K562 (cell line): ENCODE measurements around the gene DNPEP. TPM values are rescaled to one million over a fixed set of nuclear protein-coding genes. Genes with fewer than 3 reads are reported as not detected.
A peak's percentile ranks its signal among the peaks of the same experiment; 100 is the strongest.

ENCODE experiments used
- ATAC-seq: fragments of 200-7000 bp; cut with Tn5 transposase; 3 replicates; pipeline ENCODE4 v1.9.1; 2020; ENCODE audit warnings: moderate library complexity
- BruUV-seq: library from RNA; stranded (reverse); fragments of 400-500 nt; replicated peaks from 2 replicates; lab custom pipeline; 2021; lab: Mats Ljungman, UMichigan
- CTCF ChIA-PET: fragments of 300-600 bp; formaldehyde crosslinking; extraction: SDS; loops from one replicate; lab custom pipeline; 2021; ENCODE audit warnings: low intra/inter-chr PET ratio; lab: Yijun Ruan, JAX
- POLR2A ChIA-PET: fragments of 300-600, 350-650 bp; sonication (Branson Sonifier 250); formaldehyde crosslinking; extraction: SDS; loops from one replicate; lab custom pipeline; 2021; ENCODE audit warnings: antibody characterized with exemption, inconsistent platforms; lab: Yijun Ruan, JAX
- DNase-seq, 4 experiments: peaks; one replicate each; pipeline versions ENCODE4 v3.0.0 to v3.0.0-alpha.2; 2011 to 2018; ENCODE audit warnings: low spot score in 3 of 4, mixed read lengths in 3 of 4; ENCODE audit errors: extremely low read depth in 1 of 4
- FAIRE-seq: peaks from 2 replicates; lab custom pipeline; 2011; peaks lifted over from hg19 to GRCh38; lab: Jason Lieb, UNC
- H2AFZ ChIP-seq: 2 replicates; pipeline ENCODE4 v1.6.0; 2011; ENCODE audit warnings: low read depth, low read length, control low read depth, inconsistent platforms
- H3K27ac ChIP-seq: fragments of 200-600 bp; 3 replicates; pipeline ENCODE4 v1.8.0; 2011; ENCODE audit warnings: low read depth, mild to moderate bottlenecking, control low read depth, inconsistent platforms, low read length, moderate library complexity, mixed read lengths; ENCODE audit errors: extremely low read depth
- H3K27me3 ChIP-seq, 2 experiments: fragments of 300-600 bp in 1 of 2; 2 replicates in 1 of 2; 3 replicates in 1 of 2; pipeline versions ENCODE4 v1.6.0 to v1.8.0; 2011; ENCODE audit warnings: inconsistent platforms in 2 of 2, low read length in 2 of 2, mild to moderate bottlenecking in 1 of 2, mixed read lengths in 1 of 2, moderate library complexity in 1 of 2; ENCODE audit not compliant: control insufficient read depth in 2 of 2, insufficient read depth in 2 of 2
- H3K36me3 ChIP-seq: fragments of 300-600 bp; 3 replicates; pipeline ENCODE4 v1.8.0; 2011; ENCODE audit warnings: mild to moderate bottlenecking, low read length, inconsistent platforms; ENCODE audit not compliant: control insufficient read depth, insufficient read depth
- H3K4me1 ChIP-seq, 2 experiments: fragments of 200-600 bp in 1 of 2; replicated peaks in 1 of 2; 2 replicates in 1 of 2; 3 replicates in 1 of 2; pipeline versions ENCODE4 v1.5.1 to v1.8.0; 2011; ENCODE audit warnings: inconsistent platforms in 2 of 2, low read length in 2 of 2, mild to moderate bottlenecking in 1 of 2, mixed read lengths in 1 of 2, moderate library complexity in 1 of 2; ENCODE audit not compliant: control insufficient read depth in 2 of 2, insufficient read depth in 2 of 2
- H3K4me2 ChIP-seq: 2 replicates; pipeline ENCODE4 v1.6.1; 2011; ENCODE audit warnings: low read length, control low read depth, inconsistent platforms, mixed read lengths; ENCODE audit not compliant: insufficient read depth
- H3K4me3 ChIP-seq: fragments of 200-600 bp; sonication (generic), shearing (Covaris generic); 2 replicates; pipeline ENCODE4 v1.5.1; 2016; ENCODE audit warnings: control low read depth, inconsistent platforms
- H3K79me2 ChIP-seq: fragments of 200-600 bp; 3 replicates; pipeline ENCODE4 v1.8.0; 2011; ENCODE audit warnings: low read length, inconsistent platforms; ENCODE audit not compliant: control insufficient read depth, insufficient read depth
- H3K9ac ChIP-seq, 2 experiments: 2 replicates each; pipeline versions ENCODE4 v1.6.0 to v1.6.1; 2011; ENCODE audit warnings: low read depth in 2 of 2, low read length in 2 of 2, control low read depth in 1 of 2, inconsistent platforms in 1 of 2, mild to moderate bottlenecking in 1 of 2, mixed read lengths in 1 of 2; ENCODE audit not compliant: insufficient read depth in 1 of 2
- H3K9me1 ChIP-seq: one replicate; pipeline ENCODE4 v1.6.0; 2011; ENCODE audit warnings: inconsistent platforms, mild to moderate bottlenecking, low read length, moderate library complexity; ENCODE audit not compliant: control insufficient read depth, insufficient read depth
- H3K9me3 ChIP-seq: replicated peaks from 2 replicates; pipeline ENCODE4 v1.5.1; 2011; ENCODE audit warnings: low read depth, low read length, inconsistent platforms; ENCODE audit not compliant: control insufficient read depth, insufficient read depth
- H4K20me1 ChIP-seq: replicated peaks from 2 replicates; pipeline ENCODE4 v1.6.1; 2011; ENCODE audit warnings: low read length, inconsistent platforms, mixed read lengths; ENCODE audit not compliant: control insufficient read depth, insufficient read depth
- NFE2 ChIP-seq: IDR thresholded peaks from 2 replicates; pipeline ENCODE4 v1.6.1; 2014; ENCODE audit warnings: antibody characterized with exemption, low read depth
- NFIC ChIP-seq: fragments of 450-650 bp; IDR thresholded peaks from 2 replicates; pipeline ENCODE4 v1.6.1; 2017; ENCODE audit warnings: mild to moderate bottlenecking, inconsistent platforms
- ZBTB43 ChIP-seq: sonication (generic); formaldehyde crosslinking; IDR thresholded peaks from 2 replicates; pipeline ENCODE4 v1.8.0; 2023; ENCODE audit warnings: mild to moderate bottlenecking, missing genetic modification reagents
- ZNF436 ChIP-seq: fragments of 250-450, 450-650 bp; sonication (Bioruptor Pico); formaldehyde crosslinking; IDR thresholded peaks from 2 replicates; pipeline ENCODE4 v1.7.0; 2020; ENCODE audit warnings: mild to moderate bottlenecking
- ZNF830 ChIP-seq: fragments of 250-450 bp; sonication (Bioruptor Pico); IDR thresholded peaks from 2 replicates; pipeline ENCODE4 v1.5.0; 2021; ENCODE audit warnings: mild to moderate bottlenecking
- WGBS: fragments of 100-300 bp; shearing (Covaris generic); methylation state at CpG from one replicate; pipeline ENCODE4 v1.1.6; 2016; ENCODE audit warnings: low coverage, mixed read lengths; ENCODE audit not compliant: insufficient coverage; ENCODE audit errors: missing lambda C conversion rate; 5-methylcytosine and 5-hydroxymethylcytosine counted together
- in situ Hi-C: fragments of 300-500 bp; cut with MboI; formaldehyde crosslinking; loops from 4 replicates; pipeline ENCODE4 v1.15.0; 2018; ENCODE audit warnings: inconsistent platforms, mixed read lengths
- intact Hi-C: fragments of 100-400 bp; cut with micrococcal nuclease; formaldehyde crosslinking; loops from 2 replicates; pipeline ENCODE4 v1.14.2; 2022
- polyA plus RNA-seq, 8 experiments: library from polyadenylated mRNA; depleted of rRNA in 4 of 8; stranded (reverse) in 5 of 8; unstranded in 3 of 8; fragments of >200 nt; fragmentation: Nextera tagmentation in 2 of 8; fragmentation: Illumina TruSeq in 1 of 8; extraction: Ambion mirVana in 2 of 8; extraction: Trizol in 1 of 8; gene quantifications; 2 replicates each; pipeline versions ENCODE4 v1.2.1 to v1.2.3, GENCODE V29; 2011 to 2014; ENCODE audit warnings: inconsistent platforms in 1 of 8, missing spikeins in 1 of 8
- total RNA-seq, 7 experiments: library from RNA; depleted of rRNA in 6 of 7; stranded (reverse); fragments of >200 nt in 6 of 7; fragmentation: Illumina TruSeq in 2 of 7; extraction: Trizol in 2 of 7; gene quantifications; 2 replicates each; pipeline versions ENCODE4 v1.2.1 to v1.2.3, GENCODE V29; 2011 to 2021; ENCODE audit warnings: low replicate concordance in 1 of 7

Gene DNPEP
- total and polyA plus RNA-seq, 9 of the 15 experiments (the other 6 are each of a cell fraction or from before 2014, with no cell fraction given) = 34.6 to 71.4 (median 45.5) TPM

- BruUV-seq = no TSS peak
- intact Hi-C loops (no loop called here), in situ Hi-C loops (no loop called here)
- WGBS = 4% methylated on average over 6 of the region's 6 CpGs
- Histone ChIP-seq H3K9me1 (no peaks in the 10 kb centered on the region), H3K79me2 (no peaks in the 10 kb centered on the region), H3K4me1 (no peaks in the 10 kb centered on the region), H4K20me1 (no peaks in the 10 kb centered on the region), H2AFZ (no peak overlapping the region), H3K9me3 (no peaks in the 10 kb centered on the region), H3K27ac (no peak overlapping the region), H3K4me2 (no peak overlapping the region), H3K4me3 (no peak overlapping the region), H3K27me3 (peaks cover 0 to 11% of the 10 kb centered on the region in 2 experiments; a peak in 2 of 5 replicates), H3K9ac (no peak overlapping the region), H3K36me3 (no peaks in the 10 kb centered on the region)
- ATAC-seq (no peak), FAIRE-seq (no peak), DNase-seq (no peak)
- TF ChIP-seq NFIC (peak; percentile 44), ZBTB43 (no peak), ZNF436 (CRISPR knock-in tag) (no peak)
- ChIA-PET POLR2A (no interaction called here), CTCF (no interaction called here)
Observed at GRCh38 chr2:219344751-219345430, 42.8 kb downstream of the DNPEP start.

- no peak for ATAC-seq
- H3K9ac ChIP-seq = no peak overlapping the region
- TF ChIP-seq NFE2 (0 out of 2 replicates have a peak, but pooled peaks have one; percentile 11), ZNF830 (CRISPR knock-in tag) (no peak)
- H3K79me2 ChIP-seq = no peaks in the 10 kb centered on the region
- no peak overlapping the region for H2AFZ ChIP-seq
- BruUV-seq = no TSS peak
- in situ Hi-C loops = no loop called here
- H3K27ac ChIP-seq = no peak overlapping the region
- no peak overlapping the region for H3K4me2 ChIP-seq
- CTCF ChIA-PET = no interaction called here
- H3K27me3 ChIP-seq = peaks cover 0 to 22% of the 10 kb centered on the region in 2 experiments; a peak in 2 of 5 replicates
- H3K4me1 ChIP-seq = peaks cover 0 to 13% of the 10 kb centered on the region in 2 experiments; a peak in 1 of 5 replicates
- no peak for FAIRE-seq
- DNase-seq = no peak
- no peaks in the 10 kb centered on the region for H3K9me3 ChIP-seq
- no peaks in the 10 kb centered on the region for H4K20me1 ChIP-seq
- intact Hi-C loops = no loop called here
- no peak overlapping the region for H3K4me3 ChIP-seq
- POLR2A ChIA-PET = interaction anchor here (0.6 kb wide), 1 partner anchor 21 kb away, joined by 3 read pairs; no protein-coding TSS in a partner anchor
- no peaks in the 10 kb centered on the region for H3K36me3 ChIP-seq
- WGBS = 0% methylated on average over 4 of the region's 5 CpGs
- H3K9me1 ChIP-seq = no peaks in the 10 kb centered on the region
Observed at GRCh38 chr2:219335373-219335786, 52.3 kb downstream of the DNPEP start.
